HepG2 (cell line): Measurements from ENCODE around the gene NXPH4. TPM values are rescaled to one million over a fixed set of nuclear protein-coding genes. Genes with fewer than 3 reads are reported as not detected.

Experiments used
- FOXC1 ChIP-seq: sonication (generic); formaldehyde crosslinking; IDR thresholded peaks from 2 replicates; pipeline ENCODE4 v1.8.0; 2022; ENCODE audit warnings: mild to moderate bottlenecking, missing genetic modification reagents, borderline replicate concordance
- HOMEZ ChIP-seq: IDR thresholded peaks from 2 replicates; pipeline ENCODE4 v1.6.1; 2016; ENCODE audit warnings: low read depth
- MLXIP ChIP-seq: sonication (generic); formaldehyde crosslinking; IDR thresholded peaks from 2 replicates; pipeline ENCODE4 v1.9.0; 2021; ENCODE audit warnings: missing genetic modification reagents, borderline replicate concordance
- NFYC ChIP-seq: IDR thresholded peaks from 2 replicates; pipeline ENCODE4 v1.6.1; 2016; ENCODE audit warnings: missing genetic modification reagents, missing compliant biosample characterization
- TEAD3 ChIP-seq: optimal IDR thresholded peaks from 2 replicates; pipeline ENCODE3; 2016; ENCODE audit warnings: borderline replicate concordance
- TFAP4 ChIP-seq: sonication (generic); IDR thresholded peaks from 2 replicates; pipeline ENCODE4 v1.6.1; 2016; ENCODE audit warnings: low read depth, borderline replicate concordance
- XRCC5 ChIP-seq: fragments of 200-400 bp; formaldehyde crosslinking; optimal IDR thresholded peaks from 2 replicates; pipeline ENCODE3; 2017; ENCODE audit warnings: mild to moderate bottlenecking, low read length
- ZBTB7A ChIP-seq: sonication (generic); formaldehyde crosslinking; IDR thresholded peaks from 2 replicates; pipeline ENCODE4 v1.8.0; 2022; ENCODE audit warnings: mild to moderate bottlenecking, missing genetic modification reagents
- ZBTB7B ChIP-seq: sonication (generic); formaldehyde crosslinking; IDR thresholded peaks from 2 replicates; pipeline ENCODE4 v1.4.0; 2020; ENCODE audit warnings: missing genetic modification reagents
- ZFP91 ChIP-seq: sonication (generic); formaldehyde crosslinking; IDR thresholded peaks from 2 replicates; pipeline ENCODE4 v1.9.0; 2022; ENCODE audit warnings: missing genetic modification reagents, mild to moderate bottlenecking, borderline replicate concordance
- ZNF12 ChIP-seq: sonication (generic); formaldehyde crosslinking; IDR thresholded peaks from 2 replicates; pipeline ENCODE4 v1.5.0; 2020; ENCODE audit warnings: missing genetic modification reagents
- ZNF142 ChIP-seq: sonication (generic); formaldehyde crosslinking; IDR thresholded peaks from 2 replicates; pipeline ENCODE4 v1.4.0; 2020; ENCODE audit warnings: missing genetic modification reagents
- ZNF253 ChIP-seq: sonication (generic); formaldehyde crosslinking; IDR thresholded peaks from 2 replicates; pipeline ENCODE4 v1.8.0; 2022; ENCODE audit warnings: mild to moderate bottlenecking, missing genetic modification reagents, borderline replicate concordance
- ZNF256 ChIP-seq: sonication (generic); formaldehyde crosslinking; conservative IDR thresholded peaks from 2 replicates; pipeline ENCODE4 v1.4.0; 2020; ENCODE audit warnings: missing genetic modification reagents
- ZNF569 ChIP-seq: sonication (generic); formaldehyde crosslinking; IDR thresholded peaks from 2 replicates; pipeline ENCODE4 v1.5.0; 2020; ENCODE audit warnings: mild to moderate bottlenecking, missing genetic modification reagents, moderate library complexity, borderline replicate concordance
- polyA plus RNA-seq, 8 experiments: library from polyadenylated mRNA; depleted of rRNA in 3 of 8; stranded (reverse) in 7 of 8; unstranded in 1 of 8; fragments of >200 nt; fragmentation: Illumina TruSeq in 4 of 8; extraction: Trizol in 4 of 8; gene quantifications; 2 replicates each; pipeline versions ENCODE4 v1.2.1 to v1.2.3, GENCODE V29; 2011 to 2016; ENCODE audit warnings: low read depth in 4 of 8, missing spikeins in 1 of 8, mixed read lengths in 1 of 8; ENCODE audit not compliant: insufficient read depth in 1 of 8
- total RNA-seq, 5 experiments: library from RNA; depleted of rRNA; stranded (reverse); fragments of >200 nt; fragmentation: Illumina TruSeq; extraction: Trizol; gene quantifications; 2 replicates each; pipeline ENCODE4 v1.2.3, GENCODE V29; 2016; ENCODE audit warnings: low read depth in 1 of 5

The NXPH4 gene
- total and polyA plus RNA-seq, 2 of the 13 experiments (the other 11 are each of a cell fraction or from before 2014, with no cell fraction given), result 0.13 TPM; not detected in 1

GRCh38 chr12:57238854-57239554 is 22.4 kb downstream of the NXPH4 start (continued):
- peak; percentile 84; the same call in 1 of the 2 replicates for TF ChIP-seq FOXC1 (CRISPR knock-in tag)
- TF ChIP-seq ZNF256 (CRISPR knock-in tag), result no peak
- TF ChIP-seq ZBTB7B, result peak; percentile 44; the same call in 1 of the 2 replicates
- TF ChIP-seq ZFP91 (CRISPR knock-in tag), result peak; percentile 76
- no peak; the same call in 1 of the 2 replicates for TF ChIP-seq ZNF12 (CRISPR knock-in tag)
- TF ChIP-seq ZBTB7A (CRISPR knock-in tag), result peak; percentile 74; the same call in 1 of the 2 replicates
- no peak for TF ChIP-seq MLXIP
- peak; percentile 91 for TF ChIP-seq ZNF142 (CRISPR knock-in tag)
- peak; percentile 50; the same call in 1 of the 2 replicates for TF ChIP-seq ZNF253
- TF ChIP-seq HOMEZ (CRISPR knock-in tag), result no peak
- TF ChIP-seq TFAP4, result peak; percentile 20; the same call in 1 of the 2 replicates
- no peak for TF ChIP-seq TEAD3 (CRISPR knock-in tag)
- peak; percentile 97 for TF ChIP-seq XRCC5
- no peak for TF ChIP-seq ZNF569 (CRISPR knock-in tag)
- TF ChIP-seq NFYC (CRISPR knock-in tag), result no peak
